GM23338 (cell line): ENCODE measurements around the gene MYH7. TPM values are rescaled to one million over a fixed set of nuclear protein-coding genes. Genes with fewer than 3 reads are reported as not detected.

Source experiments
- ATAC-seq: fragments of 200-7000 bp; cut with Tn5 transposase; 3 replicates; pipeline ENCODE4 v1.9.1; 2020
- DNase-seq: peaks from one replicate; pipeline ENCODE4 v3.0.0-alpha.2; 2015; ENCODE audit warnings: low spot score
- H2AFZ ChIP-seq: fragments of 200-600 bp; sonication (generic); 2 replicates; pipeline ENCODE4 v1.8.0; 2016; ENCODE audit warnings: antibody characterized with exemption, mild to moderate bottlenecking, moderate library complexity
- H3F3A ChIP-seq: fragments of 200-600 bp; sonication (generic); replicated peaks from 2 replicates; pipeline ENCODE4 v1.8.0; 2017; ENCODE audit warnings: antibody characterized with exemption, mixed run types, low read depth
- H3K27ac ChIP-seq: fragments of 200-600 bp; sonication (generic); 2 replicates; pipeline ENCODE4 v1.6.1; 2016; ENCODE audit warnings: low read depth
- H3K27me3 ChIP-seq: fragments of 200-600 bp; sonication (generic); 2 replicates; pipeline ENCODE4 v1.8.0; 2016; ENCODE audit warnings: mild to moderate bottlenecking, mixed run types, moderate library complexity; ENCODE audit not compliant: insufficient read depth
- H3K36me3 ChIP-seq: fragments of 200-600 bp; sonication (generic); 2 replicates; pipeline ENCODE4 v1.8.0; 2016; ENCODE audit warnings: mild to moderate bottlenecking; ENCODE audit not compliant: insufficient read depth
- H3K4me1 ChIP-seq: fragments of 200-600 bp; sonication (generic); 2 replicates; pipeline ENCODE4 v1.8.0; 2016; ENCODE audit warnings: mild to moderate bottlenecking, moderate library complexity; ENCODE audit not compliant: insufficient read depth
- H3K4me2 ChIP-seq: fragments of 200-600 bp; sonication (generic); 2 replicates; pipeline ENCODE4 v1.7.1; 2017; ENCODE audit warnings: mixed run types
- H3K4me3 ChIP-seq: fragments of 200-600 bp; sonication (generic); 2 replicates; pipeline ENCODE4 v1.6.1; 2016; ENCODE audit warnings: mixed run types
- H3K79me2 ChIP-seq: fragments of 200-600 bp; sonication (generic); replicated peaks from 2 replicates; pipeline ENCODE4 v1.8.0; 2017; ENCODE audit warnings: mild to moderate bottlenecking; ENCODE audit not compliant: insufficient read depth
- H3K9me2 ChIP-seq: fragments of 200-600 bp; sonication (generic); 2 replicates; pipeline ENCODE4 v1.8.0; 2017; ENCODE audit not compliant: insufficient read depth
- H4K20me1 ChIP-seq: fragments of 200-600 bp; sonication (generic); replicated peaks from 2 replicates; pipeline ENCODE4 v1.8.0; 2017; ENCODE audit warnings: mild to moderate bottlenecking; ENCODE audit not compliant: insufficient read depth
- H3K27ac Mint-ChIP-seq: 2 replicates; pipeline ENCODE4 v1.8.0; 2020; ENCODE audit warnings: inconsistent platforms, mild to moderate bottlenecking, moderate library complexity, mixed read lengths
- H3K27me3 Mint-ChIP-seq: 3 replicates; pipeline ENCODE4 v1.8.0; 2022; ENCODE audit warnings: low read depth, mild to moderate bottlenecking, moderate library complexity, mixed read lengths, inconsistent platforms; ENCODE audit not compliant: insufficient read depth, poor library complexity
- H3K36me3 Mint-ChIP-seq: 3 replicates; pipeline ENCODE4 v1.8.0; 2021; ENCODE audit warnings: low read depth, mild to moderate bottlenecking, inconsistent platforms, moderate library complexity, mixed read lengths
- H3K4me1 Mint-ChIP-seq: 3 replicates; pipeline ENCODE4 v1.8.0; 2020; ENCODE audit warnings: mild to moderate bottlenecking, inconsistent platforms, mixed read lengths
- H3K4me3 Mint-ChIP-seq: 3 replicates; pipeline ENCODE4 v1.8.0; 2021; ENCODE audit warnings: moderate library complexity, mild to moderate bottlenecking, inconsistent platforms, mixed read lengths
- H3K9me3 Mint-ChIP-seq: 3 replicates; pipeline ENCODE4 v1.8.0; 2020; ENCODE audit warnings: moderate library complexity, mild to moderate bottlenecking, inconsistent platforms, mixed read lengths
- CREB1 ChIP-seq: fragments of 250-450 bp; sonication (Bioruptor Pico); IDR thresholded peaks from 2 replicates; pipeline ENCODE4 v1.5.0; 2020; ENCODE audit warnings: low read depth, mild to moderate bottlenecking, moderate library complexity
- CTCF ChIP-seq, 2 experiments: fragments of 200-600 bp in 1 of 2; sonication (generic) in 1 of 2; conservative IDR thresholded peaks; 2 replicates each; pipeline versions ENCODE4 v1.5.1 to v1.6.1; 2016 to 2017; ENCODE audit warnings: antibody characterized with exemption in 2 of 2, low read depth in 2 of 2, mild to moderate bottlenecking in 2 of 2, moderate library complexity in 1 of 2
- ETS1 ChIP-seq: IDR thresholded peaks from 2 replicates; pipeline ENCODE4 v1.6.1; 2016; ENCODE audit warnings: antibody characterized with exemption
- EZH2 ChIP-seq: fragments of 200-600 bp; sonication (generic); IDR thresholded peaks from one replicate; pipeline ENCODE4 v1.8.0; 2017; ENCODE audit warnings: antibody characterized with exemption, mild to moderate bottlenecking, low read depth; ENCODE audit not compliant: unreplicated experiment
- EZH2phosphoT487 ChIP-seq: fragments of 200-600 bp; sonication (generic); IDR thresholded peaks from one replicate; pipeline ENCODE4 v1.8.1; 2018; ENCODE audit warnings: antibody characterized with exemption; ENCODE audit not compliant: unreplicated experiment
- JUNB ChIP-seq: IDR thresholded peaks from one replicate; pipeline ENCODE4 v1.6.1; 2016; ENCODE audit warnings: antibody characterized with exemption; ENCODE audit not compliant: unreplicated experiment
- NANOG ChIP-seq: IDR thresholded peaks from 2 replicates; pipeline ENCODE4 v1.6.1; 2016; ENCODE audit warnings: antibody characterized with exemption, borderline replicate concordance
- POLR2AphosphoS5 ChIP-seq: IDR thresholded peaks from 2 replicates; pipeline ENCODE4 v1.6.1; 2016; ENCODE audit warnings: antibody characterized with exemption, low read depth
- REST ChIP-seq: IDR thresholded peaks from one replicate; pipeline ENCODE4 v1.6.1; 2018; ENCODE audit warnings: antibody characterized with exemption; ENCODE audit not compliant: unreplicated experiment
- STAT1 ChIP-seq: IDR thresholded peaks from one replicate; pipeline ENCODE4 v1.6.1; 2016; ENCODE audit warnings: antibody characterized with exemption; ENCODE audit not compliant: unreplicated experiment
- ZNF114 ChIP-seq: fragments of 250-450 bp; sonication (Bioruptor Pico); IDR thresholded peaks from 2 replicates; pipeline ENCODE4 v1.5.0; 2020; ENCODE audit warnings: mild to moderate bottlenecking, moderate library complexity
- ZNF331 ChIP-seq: fragments of 250-450 bp; sonication (Bioruptor Pico); IDR thresholded peaks from 2 replicates; pipeline ENCODE4 v1.5.0; 2020; ENCODE audit warnings: low read depth, mild to moderate bottlenecking, moderate library complexity
- ZNF462 ChIP-seq: fragments of 250-450 bp; sonication (Bioruptor Pico); IDR thresholded peaks from 2 replicates; pipeline ENCODE4 v1.5.0; 2020; ENCODE audit warnings: mild to moderate bottlenecking, moderate library complexity
- polyA plus RNA-seq: library from polyadenylated mRNA; unstranded; fragments of >200 nt; fragmentation: Nextera tagmentation; extraction: Ambion mirVana; gene quantifications from 2 replicates; pipeline ENCODE4 v1.2.1, GENCODE V29; 2016
- total RNA-seq: library from RNA; depleted of rRNA; stranded (reverse); fragments of >200 nt; shearing (Covaris generic); gene quantifications from 2 replicates; pipeline ENCODE4 v1.2.3, GENCODE V29; 2014

MYH7 gene
- total and polyA plus RNA-seq, 2 experiments from 2014 or later = not detected

- H3F3A ChIP-seq = peaks cover 2% of the 10 kb centered on the region; the same call in 1 of the 2 replicates
- Mint-ChIP-seq H3K36me3 (no peaks in the 10 kb centered on the region), H3K27me3 (no peaks in the 10 kb centered on the region), H3K27ac (no peak overlapping the region), H3K9me3 (no peaks in the 10 kb centered on the region; the same call in 2 of the 3 replicates), H3K4me3 (no peak overlapping the region), H3K4me1 (0 out of 3 replicates have a peak, but pooled peaks cover 3% of the 10 kb centered on the region)
- DNase-seq (no peak), ATAC-seq (no peak)
- H3K4me3 ChIP-seq = no peak overlapping the region
- no peak overlapping the region for H2AFZ ChIP-seq
- H3K4me2 ChIP-seq = no peak overlapping the region
- no peaks in the 10 kb centered on the region for H3K36me3 ChIP-seq
- H4K20me1 ChIP-seq = no peaks in the 10 kb centered on the region
- TF ChIP-seq NANOG = no peak
- TF ChIP-seq CREB1 (CRISPR knock-in tag) = no peak
- no peak for TF ChIP-seq ZNF462 (CRISPR knock-in tag)
- TF ChIP-seq POLR2AphosphoS5 = no peak
- no peak for TF ChIP-seq EZH2
- no peak for TF ChIP-seq REST
- no peak for TF ChIP-seq CTCF (conservative IDR thresholded peaks at IDR 0.05; ENCODE audit: low read depth in 2 of 2)
- TF ChIP-seq ZNF114 (CRISPR knock-in tag) = no peak
- no peak for TF ChIP-seq ZNF331
- no peak for TF ChIP-seq STAT1
- no peak for TF ChIP-seq JUNB
- TF ChIP-seq EZH2phosphoT487 = no peak
- no peak for TF ChIP-seq ETS1
- no peak overlapping the region for H3K27ac ChIP-seq
- no peaks in the 10 kb centered on the region for H3K4me1 ChIP-seq
- no peaks in the 10 kb centered on the region for H3K27me3 ChIP-seq
- no peaks in the 10 kb centered on the region for H3K79me2 ChIP-seq
- 0 out of 2 replicates have a peak, but pooled peaks cover 3% of the 10 kb centered on the region for H3K9me2 ChIP-seq
Measured at GRCh38 chr14:23464700-23465099, 29.2 kb upstream of the MYH7 start.
